ENCODE measurements around the gene MINK1.
"Not testable (repeated sequence)": the region's sequence is repeated elsewhere in the genome, so short reads cannot be mapped to it uniquely, and the experiment has no call there.

The MINK1 gene

GRCh38 chr17:4901648-4902344 lies 68.7 kb downstream of the MINK1 start:
- no peak for DNase-seq

GRCh38 chr17:4902540-4902939 lies 69.4 kb downstream of the MINK1 start:
- no peak for DNase-seq

- peak; percentile 89 for DNase-seq
Measured at GRCh38 chr17:4903051-4903818, 70.1 kb downstream of the MINK1 start, which contains the start of gene CHRNE. TSS of gene CHRNE (minus strand) at chr17:4903098. CDS start at chr17:4903063, 35 bp downstream.

- DNase-seq: not testable (repeated sequence)
Measured at GRCh38 chr17:4906642-4907041, 73.5 kb downstream of the MINK1 start.

- DNase-seq: no peak
Measured at GRCh38 chr17:4908301-4908700, 75.2 kb downstream of the MINK1 start.

GRCh38 chr17:4908711-4909496 lies 75.8 kb downstream of the MINK1 start:
- DNase-seq: peak; percentile 88

- no peak for DNase-seq
Measured at GRCh38 chr17:4913994-4914393, 80.9 kb downstream of the MINK1 start.

- DNase-seq: not testable (repeated sequence)
Measured at GRCh38 chr17:4914551-4914950, 81.4 kb downstream of the MINK1 start.

- DNase-seq: no peak
Measured at GRCh38 chr17:4919511-4920047, 86.4 kb downstream of the MINK1 start.

- no peak for DNase-seq
Measured at GRCh38 chr17:4920351-4921048, 87.4 kb downstream of the MINK1 start.

GRCh38 chr17:4921320-4921719 lies 88.2 kb downstream of the MINK1 start:
- DNase-seq: no peak

- DNase-seq: not testable (repeated sequence)
Measured at GRCh38 chr17:4926577-4927335, 93.6 kb downstream of the MINK1 start.

- no peak for DNase-seq
Measured at GRCh38 chr17:4928881-4929280, 95.7 kb downstream of the MINK1 start.

GRCh38 chr17:4931963-4932362 lies 98.8 kb downstream of the MINK1 start, which contains the start of gene GP1BA:
TSS of gene GP1BA (plus strand) at chr17:4932277. CDS start at chr17:4932605, 328 bp downstream.
- DNase-seq: no peak

- no peak for DNase-seq
Measured at GRCh38 chr17:4932756-4933155, 99.6 kb downstream of the MINK1 start.

GRCh38 chr17:4933646-4934045 lies 100.5 kb downstream of the MINK1 start:
- DNase-seq: no peak

GRCh38 chr17:4934173-4934979 lies 101.2 kb downstream of the MINK1 start:
- DNase-seq: peak; percentile 92

- DNase-seq: no peak
Measured at GRCh38 chr17:4935650-4936049, 102.5 kb downstream of the MINK1 start.

GRCh38 chr17:4936436-4936835 lies 103.3 kb downstream of the MINK1 start:
- DNase-seq: no peak

- no peak for DNase-seq
Measured at GRCh38 chr17:4937553-4937952, 104.4 kb downstream of the MINK1 start.

GRCh38 chr17:4938069-4938491 lies 104.9 kb downstream of the MINK1 start:
- DNase-seq: no peak

All from RPMI8226 (cell line).